Tibial artery (tissue), 4 donors: Measurements from ENCODE around the gene PLCL1.

ENCODE experiments used
- DNase-seq, 2 donors: peaks; one replicate each; pipeline ENCODE4 v3.0.0-alpha.2; 2019
- H3K27ac ChIP-seq, 2 donors: fragments of 200-600 bp; sonication (generic) in 1 of 2; 1 replicate in 1 of 2; 2 replicates in 1 of 2; pipeline ENCODE4 v1.5.1; 2018 to 2019; ENCODE audit warnings: mild to moderate bottlenecking in 1 of 2
- H3K27me3 ChIP-seq, 2 donors: fragments of 200-600 bp; sonication (generic) in 1 of 2; one replicate each; pipeline versions ENCODE4 v1.5.1 to v1.6.0; 2016 to 2019
- H3K36me3 ChIP-seq, 3 donors: fragments of 200-600 bp; sonication (generic) in 2 of 3; one replicate each; pipeline ENCODE4 v1.5.1; 2016 to 2019; ENCODE audit warnings: mild to moderate bottlenecking in 2 of 3
- H3K4me1 ChIP-seq, 4 donors: fragments of 200-600 bp; sonication (generic) in 2 of 4; 1 replicate in 3 of 4; 2 replicates in 1 of 4; pipeline ENCODE4 v1.5.1; 2016 to 2019
- H3K4me3 ChIP-seq, 2 donors: fragments of 200-600 bp; sonication (generic) in 1 of 2; 1 replicate in 1 of 2; 2 replicates in 1 of 2; pipeline ENCODE4 v1.5.1; 2018 to 2019; ENCODE audit warnings: mild to moderate bottlenecking in 2 of 2
- H3K9me3 ChIP-seq, 3 donors: fragments of 200-600 bp; sonication (generic) in 1 of 3; one replicate each; pipeline ENCODE4 v1.5.1; 2016 to 2019
- CTCF ChIP-seq, 2 experiments: fragments of 200-600 bp in 1 of 2; fragments of 450-650 bp in 1 of 2; IDR thresholded peaks; one replicate each; pipeline ENCODE4 v1.5.1; 2017 to 2019; ENCODE audit warnings: antibody characterized with exemption in 2 of 2, mild to moderate bottlenecking in 1 of 2, moderate library complexity in 1 of 2
- intact Hi-C: fragments of 100-400 bp; cut with DNase I; formaldehyde crosslinking; loops from one replicate; pipeline ENCODE4 v1.15.0; 2023; ENCODE audit warnings: low total_unique reads

The PLCL1 gene

DNA sequence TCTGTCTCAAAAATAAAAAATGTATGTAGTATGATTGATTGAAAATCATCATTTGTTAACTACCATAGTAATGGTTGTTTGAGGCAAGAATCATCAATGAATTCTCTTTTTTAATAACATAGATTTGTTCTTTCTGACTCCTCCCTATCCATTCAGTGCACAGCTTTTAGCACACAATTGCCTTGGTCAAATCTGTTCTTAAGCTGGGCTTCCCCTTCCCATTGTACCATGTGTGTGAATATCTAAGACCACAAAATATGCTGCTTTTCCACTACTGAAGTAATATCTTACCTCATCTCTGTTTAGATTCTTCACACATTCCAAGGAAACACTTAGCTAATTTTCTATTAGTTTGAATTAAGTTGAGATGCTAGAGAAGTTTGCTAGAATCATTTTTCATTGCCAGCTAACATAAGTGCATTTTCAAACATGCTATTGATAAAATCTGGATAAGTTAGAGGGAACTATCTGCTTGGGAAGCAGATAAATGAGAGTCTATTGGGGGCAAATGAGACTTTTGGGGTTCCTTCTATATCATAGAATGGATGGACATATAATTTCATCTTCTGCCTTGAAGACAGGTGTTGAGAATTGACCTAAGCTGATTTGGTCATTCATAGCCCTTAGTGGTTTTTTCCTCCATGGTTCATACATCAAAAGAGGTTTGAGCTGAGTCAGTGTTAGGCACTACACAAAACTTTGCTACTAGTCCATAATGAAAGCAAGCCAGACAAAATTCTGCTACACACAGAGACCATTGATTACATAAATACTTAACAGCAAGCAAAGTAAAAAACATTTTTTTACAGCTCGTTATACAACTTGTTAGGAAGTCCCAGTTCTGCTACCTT lies 231.9 kb downstream of the PLCL1 start:
- Histone ChIP-seq H3K27me3 (no peaks in the 10 kb centered on the region), H3K9me3 (no peaks in the 10 kb centered on the region), H3K4me1 (peaks cover 0 to 12% (median 0%) of the 10 kb centered on the region in 4 donors), H3K36me3 (no peaks in the 10 kb centered on the region), H3K4me3 (no peak overlapping the region), H3K27ac (no peak overlapping the region)
- no peak for TF ChIP-seq CTCF (IDR thresholded peaks at IDR 0.05)
- no peak for DNase-seq
- intact Hi-C loops, result no loop called here

GRCh38 chr2:198040835-198041234 lies 236.4 kb downstream of the PLCL1 start:
- no peaks in the 10 kb centered on the region for H3K9me3 ChIP-seq
- H3K36me3 ChIP-seq, result no peaks in the 10 kb centered on the region
- no peaks in the 10 kb centered on the region for H3K27me3 ChIP-seq
- H3K4me3 ChIP-seq, result no peak overlapping the region
- TF ChIP-seq CTCF (IDR thresholded peaks at IDR 0.05), result no peak
- no peak overlapping the region for H3K27ac ChIP-seq
- H3K4me1 ChIP-seq, result peaks cover 0 to 12% (median 0%) of the 10 kb centered on the region in 4 donors
- no peak for DNase-seq
- intact Hi-C loops, result no loop called here

DNA sequence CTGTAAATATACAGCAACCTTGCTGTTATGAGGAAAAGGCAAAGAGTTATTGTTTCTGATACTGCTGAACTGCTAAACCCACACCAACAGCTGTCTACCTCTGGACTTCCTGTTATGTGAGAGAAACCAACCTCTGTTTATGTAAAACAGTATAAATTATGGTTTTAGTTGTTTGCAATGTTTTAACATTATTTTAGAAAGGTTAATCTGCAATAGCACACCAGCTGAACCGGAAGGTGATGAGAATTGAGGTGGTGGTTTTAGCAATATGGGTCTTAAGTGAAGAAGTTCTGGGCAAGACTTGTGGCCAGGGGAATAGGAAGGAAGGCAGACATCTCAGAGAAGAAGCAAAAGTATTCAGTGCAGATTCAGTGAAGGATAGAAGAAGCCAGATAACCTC lies 237.8 kb downstream of the PLCL1 start:
- no peaks in the 10 kb centered on the region for H3K27me3 ChIP-seq
- no peaks in the 10 kb centered on the region for H3K9me3 ChIP-seq
- H3K36me3 ChIP-seq, result no peaks in the 10 kb centered on the region
- no peak overlapping the region for H3K27ac ChIP-seq
- peaks cover 0 to 11% (median 0%) of the 10 kb centered on the region in 4 donors for H3K4me1 ChIP-seq
- no peak for TF ChIP-seq CTCF (IDR thresholded peaks at IDR 0.05)
- intact Hi-C loops, result no loop called here
- no peak overlapping the region for H3K4me3 ChIP-seq
- DNase-seq, result no peak

DNA sequence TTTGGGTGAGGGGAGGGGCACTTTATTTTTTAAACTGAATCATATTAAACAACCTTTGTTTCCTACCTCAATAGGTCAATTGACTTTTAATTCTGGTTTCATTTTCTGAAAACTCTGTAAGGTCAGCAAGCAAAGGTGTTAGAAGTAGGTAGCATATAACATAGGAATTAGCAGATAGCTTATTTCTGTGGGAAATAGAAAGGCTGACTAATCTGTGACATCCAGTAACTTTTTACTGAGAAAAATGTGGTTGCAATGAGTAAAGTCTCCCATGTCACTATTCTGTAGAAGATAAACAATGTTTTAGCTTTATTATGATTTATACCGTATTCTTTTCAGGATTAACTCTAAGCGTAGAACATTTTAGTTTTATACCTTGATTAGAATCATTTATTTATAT lies 240.4 kb downstream of the PLCL1 start:
- Histone ChIP-seq H3K36me3 (no peaks in the 10 kb centered on the region), H3K9me3 (no peaks in the 10 kb centered on the region), H3K27ac (no peak overlapping the region), H3K4me1 (no peaks in the 10 kb centered on the region), H3K4me3 (no peak overlapping the region), H3K27me3 (no peaks in the 10 kb centered on the region)
- no peak for DNase-seq
- intact Hi-C loops, result no loop called here
- no peak for TF ChIP-seq CTCF (IDR thresholded peaks at IDR 0.05)

GRCh38 chr2:198045227-198045626 lies 240.8 kb downstream of the PLCL1 start:
- no peak for DNase-seq

More at GRCh38 chr2:198045227-198045626, 240.8 kb downstream of the PLCL1 start:
- Histone ChIP-seq H3K9me3 (no peaks in the 10 kb centered on the region), H3K27me3 (no peaks in the 10 kb centered on the region), H3K4me3 (no peak overlapping the region), H3K36me3 (no peaks in the 10 kb centered on the region), H3K4me1 (no peaks in the 10 kb centered on the region), H3K27ac (no peak overlapping the region)
- no peak for TF ChIP-seq CTCF (IDR thresholded peaks at IDR 0.05)
- intact Hi-C loops, result no loop called here
